ENCODE results near the gene NDUFB10.

NDUFB10 gene

GRCh38 chr16:1977875-1978268 is 18.5 kb downstream of the NDUFB10 start:
- Mint-ChIP-seq H3K4me3 (no peak overlapping the region), H3K27me3 (ENCODE audit: low read depth, poor library complexity) (peaks cover 52% of the 10 kb centered on the region), H3K36me3 (ENCODE audit: low read depth) (peaks cover 5% of the 10 kb centered on the region), H3K27ac (no peak overlapping the region), H3K9me3 (no peaks in the 10 kb centered on the region), H3K4me1 (peaks cover 6% of the 10 kb centered on the region)
- no peak for TF ChIP-seq CTCF (IDR thresholded peaks at IDR 0.05)
- no peak for DNase-seq

- Mint-ChIP-seq H3K9me3 (no peaks in the 10 kb centered on the region), H3K27ac (no peak overlapping the region), H3K4me1 (peaks cover 8% of the 10 kb centered on the region), H3K36me3 (ENCODE audit: low read depth) (peaks cover 5% of the 10 kb centered on the region), H3K4me3 (no peak overlapping the region), H3K27me3 (ENCODE audit: low read depth, poor library complexity) (peaks cover 58% of the 10 kb centered on the region)
- DNase-seq, result no peak
- TF ChIP-seq CTCF (IDR thresholded peaks at IDR 0.05), result no peak
Measured at GRCh38 chr16:1978476-1979120, 19.3 kb downstream of the NDUFB10 start.

GRCh38 chr16:1979271-1980029 is 20.1 kb downstream of the NDUFB10 start:
- Mint-ChIP-seq H3K9me3 (no peaks in the 10 kb centered on the region), H3K27me3 (ENCODE audit: low read depth, poor library complexity) (peaks cover 58% of the 10 kb centered on the region), H3K4me1 (peaks cover 8% of the 10 kb centered on the region), H3K4me3 (no peak overlapping the region), H3K36me3 (ENCODE audit: low read depth) (peaks cover 5% of the 10 kb centered on the region), H3K27ac (no peak overlapping the region)
- peak; percentile 47 for DNase-seq
- TF ChIP-seq CTCF (IDR thresholded peaks at IDR 0.05), result no peak

GRCh38 chr16:1980030-1980769 is 20.9 kb downstream of the NDUFB10 start:
- H3K9me3 Mint-ChIP-seq, result no peaks in the 10 kb centered on the region
- H3K27me3 Mint-ChIP-seq (ENCODE audit: low read depth, poor library complexity), result peaks cover 58% of the 10 kb centered on the region
- H3K4me1 Mint-ChIP-seq, result peaks cover 15% of the 10 kb centered on the region
- no peak for TF ChIP-seq CTCF (IDR thresholded peaks at IDR 0.05)
- no peak overlapping the region for H3K27ac Mint-ChIP-seq
- H3K4me3 Mint-ChIP-seq, result no peak overlapping the region
- DNase-seq, result no peak
- peaks cover 5% of the 10 kb centered on the region for H3K36me3 Mint-ChIP-seq (ENCODE audit: low read depth)

GRCh38 chr16:1980770-1981087 is 21.4 kb downstream of the NDUFB10 start:
- no peak for DNase-seq
- TF ChIP-seq CTCF (IDR thresholded peaks at IDR 0.05), result no peak
- Mint-ChIP-seq H3K4me3 (no peak overlapping the region), H3K9me3 (no peaks in the 10 kb centered on the region), H3K27me3 (ENCODE audit: low read depth, poor library complexity) (peaks cover 58% of the 10 kb centered on the region), H3K27ac (no peak overlapping the region), H3K4me1 (peaks cover 17% of the 10 kb centered on the region), H3K36me3 (ENCODE audit: low read depth) (peaks cover 5% of the 10 kb centered on the region)
